SU-DHL-6 (cell line): Measurements from ENCODE around the gene LRRC4C.

Experiments used
- H2AFZ ChIP-seq: fragments of 200-600 bp; sonication (generic); 2 replicates; pipeline ENCODE4 v1.6.1; 2014; ENCODE audit warnings: low read depth, mild to moderate bottlenecking, moderate library complexity, mixed read lengths, antibody characterized with exemption, low read length; ENCODE audit not compliant: severe bottlenecking
- H3F3A ChIP-seq: fragments of 200-600 bp; shearing (Covaris generic); 2 replicates; pipeline ENCODE4 v1.6.0; 2016; ENCODE audit warnings: antibody characterized with exemption, mild to moderate bottlenecking; ENCODE audit not compliant: insufficient read depth
- H3K27ac ChIP-seq: fragments of 200-600 bp; sonication (generic); 2 replicates; pipeline ENCODE4 v1.5.1; 2016; ENCODE audit warnings: low read depth, mild to moderate bottlenecking, low read length, moderate library complexity, mixed read lengths
- H3K27me3 ChIP-seq: fragments of 200-600 bp; sonication (generic), shearing (Covaris generic); 2 replicates; pipeline ENCODE4 v1.6.0; 2014; ENCODE audit warnings: mild to moderate bottlenecking, low read length
- H3K36me3 ChIP-seq: fragments of 200-600 bp; sonication (generic); 2 replicates; pipeline ENCODE4 v1.6.1; 2014; ENCODE audit warnings: mild to moderate bottlenecking, low read length, mixed read lengths
- H3K4me2 ChIP-seq: fragments of 300-600, 200-600 bp; shearing (Covaris generic), sonication (generic); 2 replicates; pipeline ENCODE4 v1.6.0; 2014; ENCODE audit warnings: low read length, low read depth, mild to moderate bottlenecking; ENCODE audit not compliant: poor library complexity, severe bottlenecking
- H3K4me3 ChIP-seq: fragments of 200-600 bp; sonication (generic); 2 replicates; pipeline ENCODE4 v1.5.1; 2014; ENCODE audit warnings: antibody characterized with exemption, low read length, mild to moderate bottlenecking, mixed read lengths; ENCODE audit not compliant: insufficient read depth, poor library complexity, severe bottlenecking
- H3K79me2 ChIP-seq: fragments of 200-600 bp; sonication (generic); 2 replicates; pipeline ENCODE4 v1.6.1; 2014; ENCODE audit warnings: mild to moderate bottlenecking, low read length, moderate library complexity; ENCODE audit not compliant: insufficient read depth
- H3K9ac ChIP-seq: fragments of 200-600 bp; sonication (generic); 2 replicates; pipeline ENCODE4 v1.7.0; 2014; ENCODE audit warnings: mild to moderate bottlenecking, low read length
- H3K9me2 ChIP-seq: fragments of 200-600 bp; sonication (generic); replicated peaks from 2 replicates; pipeline ENCODE4 v1.6.1; 2014; ENCODE audit warnings: low read length; ENCODE audit not compliant: insufficient read depth
- H3K9me3 ChIP-seq: fragments of 200-600 bp; sonication (generic); 2 replicates; pipeline ENCODE4 v1.6.1; 2014; ENCODE audit warnings: low read length, mixed read lengths; ENCODE audit not compliant: insufficient read depth
- H4K20me1 ChIP-seq: fragments of 200-600 bp; sonication (generic); 2 replicates; pipeline ENCODE4 v1.6.1; 2014; ENCODE audit warnings: low read depth, mild to moderate bottlenecking, antibody characterized with exemption, low read length, moderate library complexity, mixed read lengths
- EZH2phosphoT487 ChIP-seq: fragments of 200-600 bp; sonication (generic), shearing (Covaris generic); conservative IDR thresholded peaks from 2 replicates; pipeline ENCODE4 v1.6.1; 2018; ENCODE audit warnings: mild to moderate bottlenecking, antibody characterized with exemption, low read length, moderate library complexity, mixed read lengths
- TF ChIP-seq, protein P1 (sequence below): fragments of 200-600 bp; sonication (generic); IDR thresholded peaks from one replicate; pipeline ENCODE4 v1.5.1; 2017; ENCODE audit warnings: antibody characterized with exemption, mild to moderate bottlenecking, low read length, moderate library complexity; ENCODE audit not compliant: insufficient read depth, poor library complexity, severe bottlenecking

Gene LRRC4C

DNA sequence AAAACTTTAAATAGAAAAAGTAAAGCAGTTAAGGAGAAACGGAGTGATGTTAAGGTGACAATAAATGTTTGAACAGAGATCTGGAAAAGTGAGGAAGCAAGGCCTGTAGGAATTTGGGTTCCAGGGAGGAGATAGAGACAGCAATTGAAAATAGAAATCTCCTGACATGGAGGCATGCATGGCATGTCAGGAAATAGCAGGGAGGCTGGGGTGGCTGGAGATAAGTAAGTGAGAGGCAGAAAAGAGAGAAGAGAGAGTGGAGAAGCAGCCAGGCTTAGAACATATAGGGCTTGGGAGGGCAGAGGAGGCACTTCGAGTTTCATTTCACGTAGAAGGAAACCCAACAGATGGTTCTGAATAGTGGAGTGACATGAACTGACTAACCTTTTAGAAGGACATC, 185.5 kb downstream of the LRRC4C start:
- Histone ChIP-seq H3F3A (no peaks in the 10 kb centered on the region), H3K4me2 (no peak overlapping the region), H3K9me2 (no peaks in the 10 kb centered on the region), H2AFZ (no peak overlapping the region), H3K9me3 (no peaks in the 10 kb centered on the region), H3K9ac (no peak overlapping the region), H3K27me3 (no peaks in the 10 kb centered on the region), H3K4me3 (no peak overlapping the region), H3K27ac (no peak overlapping the region), H3K79me2 (no peaks in the 10 kb centered on the region), H4K20me1 (no peaks in the 10 kb centered on the region), H3K36me3 (no peaks in the 10 kb centered on the region)
- TF ChIP-seq, protein P1, sequence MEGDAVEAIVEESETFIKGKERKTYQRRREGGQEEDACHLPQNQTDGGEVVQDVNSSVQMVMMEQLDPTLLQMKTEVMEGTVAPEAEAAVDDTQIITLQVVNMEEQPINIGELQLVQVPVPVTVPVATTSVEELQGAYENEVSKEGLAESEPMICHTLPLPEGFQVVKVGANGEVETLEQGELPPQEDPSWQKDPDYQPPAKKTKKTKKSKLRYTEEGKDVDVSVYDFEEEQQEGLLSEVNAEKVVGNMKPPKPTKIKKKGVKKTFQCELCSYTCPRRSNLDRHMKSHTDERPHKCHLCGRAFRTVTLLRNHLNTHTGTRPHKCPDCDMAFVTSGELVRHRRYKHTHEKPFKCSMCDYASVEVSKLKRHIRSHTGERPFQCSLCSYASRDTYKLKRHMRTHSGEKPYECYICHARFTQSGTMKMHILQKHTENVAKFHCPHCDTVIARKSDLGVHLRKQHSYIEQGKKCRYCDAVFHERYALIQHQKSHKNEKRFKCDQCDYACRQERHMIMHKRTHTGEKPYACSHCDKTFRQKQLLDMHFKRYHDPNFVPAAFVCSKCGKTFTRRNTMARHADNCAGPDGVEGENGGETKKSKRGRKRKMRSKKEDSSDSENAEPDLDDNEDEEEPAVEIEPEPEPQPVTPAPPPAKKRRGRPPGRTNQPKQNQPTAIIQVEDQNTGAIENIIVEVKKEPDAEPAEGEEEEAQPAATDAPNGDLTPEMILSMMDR = no peak
- no peak for TF ChIP-seq EZH2phosphoT487

DNA sequence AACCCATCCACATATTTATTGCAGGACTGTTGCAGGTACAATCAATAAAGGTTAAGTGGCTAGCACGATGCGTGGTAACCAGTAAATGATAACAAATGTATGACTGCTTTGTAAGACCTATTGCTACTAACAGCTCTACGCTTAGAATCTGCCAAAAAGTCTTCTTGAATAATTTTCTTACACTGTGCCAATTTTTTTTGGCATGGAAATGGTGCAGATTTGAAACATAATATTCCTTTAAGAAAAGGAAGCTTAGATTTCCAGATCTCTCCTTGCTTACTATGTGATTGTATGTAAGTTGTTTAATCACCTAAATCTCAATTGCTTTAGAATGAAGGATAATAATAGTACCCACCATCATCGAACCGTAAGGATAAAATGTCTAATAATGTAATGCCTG, 192.0 kb downstream of the LRRC4C start:
- no peak overlapping the region for H2AFZ ChIP-seq
- H3K27ac ChIP-seq = no peak overlapping the region
- H3K79me2 ChIP-seq = no peaks in the 10 kb centered on the region
- H3K9ac ChIP-seq = no peak overlapping the region
- no peaks in the 10 kb centered on the region for H3K9me2 ChIP-seq
- no peaks in the 10 kb centered on the region for H3F3A ChIP-seq
- H3K36me3 ChIP-seq = no peaks in the 10 kb centered on the region
- H4K20me1 ChIP-seq = no peaks in the 10 kb centered on the region
- no peaks in the 10 kb centered on the region for H3K27me3 ChIP-seq
- TF ChIP-seq, protein P1 = no peak
- no peak overlapping the region for H3K4me3 ChIP-seq
- H3K9me3 ChIP-seq = no peaks in the 10 kb centered on the region
- no peak overlapping the region for H3K4me2 ChIP-seq

DNA sequence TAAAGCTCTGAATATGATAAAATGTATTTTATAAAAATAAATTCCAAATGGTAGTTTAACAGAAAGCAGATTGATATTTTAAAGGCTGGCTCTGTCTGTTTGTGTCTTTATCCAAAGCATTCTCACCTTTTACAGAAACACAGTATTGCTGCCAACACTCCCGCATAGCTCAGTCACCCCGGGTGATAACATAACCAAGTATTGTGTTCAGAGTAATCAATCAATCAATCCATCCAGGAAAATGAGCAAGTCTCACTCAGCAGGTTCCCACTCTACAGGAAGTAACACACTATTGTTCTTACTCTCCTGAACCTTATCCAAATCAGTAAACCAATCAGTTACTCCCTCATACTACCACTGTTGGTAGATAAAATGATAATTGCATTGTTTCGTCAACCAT, 203.4 kb downstream of the LRRC4C start:
- H3K4me3 ChIP-seq = no peak overlapping the region
- H3K4me2 ChIP-seq = no peak overlapping the region
- TF ChIP-seq EZH2phosphoT487 = no peak
- TF ChIP-seq, protein P1 = no peak
- H3K79me2 ChIP-seq = no peaks in the 10 kb centered on the region
- H3K9me3 ChIP-seq = no peaks in the 10 kb centered on the region
- no peak overlapping the region for H3K27ac ChIP-seq
- H3K9me2 ChIP-seq = no peaks in the 10 kb centered on the region
- H4K20me1 ChIP-seq = no peaks in the 10 kb centered on the region
- H3F3A ChIP-seq = no peaks in the 10 kb centered on the region
- H3K27me3 ChIP-seq = no peaks in the 10 kb centered on the region
- H3K36me3 ChIP-seq = no peaks in the 10 kb centered on the region
- H3K9ac ChIP-seq = no peak overlapping the region
- H2AFZ ChIP-seq = no peak overlapping the region

DNA sequence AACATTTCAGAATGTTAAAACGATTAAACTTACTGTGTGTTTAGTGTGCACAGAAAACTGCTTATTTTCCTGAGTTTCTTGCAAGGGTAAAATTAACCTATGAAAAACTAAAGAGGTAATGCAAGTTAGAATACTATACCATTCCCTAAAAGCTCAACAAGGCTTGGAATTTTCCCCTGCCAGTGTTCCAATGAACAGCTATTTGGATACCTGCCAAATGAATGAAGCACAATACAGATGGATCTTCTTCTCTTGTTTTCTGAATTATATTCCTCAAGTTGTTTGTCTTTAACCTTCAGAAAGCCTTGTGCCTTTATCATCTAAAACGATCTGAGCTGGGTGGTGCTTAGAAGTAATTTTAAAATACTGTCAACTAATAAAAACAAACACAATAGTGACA, 204.5 kb downstream of the LRRC4C start:
- H3K27ac ChIP-seq = no peak overlapping the region
- no peak overlapping the region for H3K4me2 ChIP-seq
- no peaks in the 10 kb centered on the region for H3K9me3 ChIP-seq
- H3K4me3 ChIP-seq = no peak overlapping the region
- H3K27me3 ChIP-seq = no peaks in the 10 kb centered on the region
- H2AFZ ChIP-seq = no peak overlapping the region
- H4K20me1 ChIP-seq = no peaks in the 10 kb centered on the region
- no peaks in the 10 kb centered on the region for H3F3A ChIP-seq
- H3K9me2 ChIP-seq = no peaks in the 10 kb centered on the region
- no peaks in the 10 kb centered on the region for H3K79me2 ChIP-seq
- no peak overlapping the region for H3K9ac ChIP-seq
- no peak for TF ChIP-seq EZH2phosphoT487
- TF ChIP-seq, protein P1 = no peak
- no peaks in the 10 kb centered on the region for H3K36me3 ChIP-seq
